Measurements from ENCODE around the gene KASH5. TPM values are rescaled to one million over a fixed set of nuclear protein-coding genes. Genes with fewer than 3 reads are reported as not detected.

KASH5 gene
- total RNA-seq, 1 experiment from 2014 or later, result not detected

- Histone ChIP-seq H3K79me2 (ENCODE audit: low read length) (no peaks in the 10 kb centered on the region), H3K4me1 (ENCODE audit: insufficient read depth, low read length) (no peaks in the 10 kb centered on the region), H3K9me3 (ENCODE audit: low read length) (no peaks in the 10 kb centered on the region), H3K9me2 (replicated peaks; ENCODE audit: low read length) (no peaks in the 10 kb centered on the region), H3K27me3 (ENCODE audit: low read length) (no peaks in the 10 kb centered on the region), H3K27ac (ENCODE audit: low read length) (no peak overlapping the region), H3K9ac (ENCODE audit: low read length) (no peak overlapping the region), H4K20me1 (ENCODE audit: low read length) (no peaks in the 10 kb centered on the region), H3F3A (ENCODE audit: low read length, unreplicated experiment) (no peaks in the 10 kb centered on the region), H3K4me3 (ENCODE audit: low read length) (no peak overlapping the region), H3K4me2 (ENCODE audit: low read length) (no peak overlapping the region), H3K36me3 (ENCODE audit: low read depth, low read length) (no peaks in the 10 kb centered on the region), H2AFZ (ENCODE audit: low read length) (no peak overlapping the region)
- intact Hi-C loops (cut with micrococcal nuclease), result no loop called here
- ATAC-seq (no peak), DNase-seq (no peak)
- BruUV-seq (replicated peaks), result no TSS peak
- ChIA-PET CTCF (no interaction called here), POLR2A (ENCODE audit: unreplicated experiment) (no interaction called here)
- TF ChIP-seq EZH2 (IDR thresholded peaks at IDR 0.05; ENCODE audit: low read length, unreplicated experiment), result no peak
- no peak for TF ChIP-seq CTCF (conservative IDR thresholded peaks at IDR 0.05; ENCODE audit: low read depth, low read length)
- no peak for TF ChIP-seq EZH2phosphoT487 (IDR thresholded peaks at IDR 0.05; ENCODE audit: borderline replicate concordance, low read length)
Observed at GRCh38 chr19:49396738-49397505, 8.9 kb downstream of the KASH5 start.

GRCh38 chr19:49398001-49398615 lies 10.1 kb downstream of the KASH5 start:
- H3K27me3 ChIP-seq (ENCODE audit: low read length), result no peaks in the 10 kb centered on the region

More at GRCh38 chr19:49398001-49398615, 10.1 kb downstream of the KASH5 start:
- H3F3A ChIP-seq (ENCODE audit: low read length, unreplicated experiment), result no peaks in the 10 kb centered on the region
- no peaks in the 10 kb centered on the region for H4K20me1 ChIP-seq (ENCODE audit: low read length)
- no peak overlapping the region for H3K4me2 ChIP-seq (ENCODE audit: low read length)
- H3K4me3 ChIP-seq (ENCODE audit: low read length), result no peak overlapping the region
- CTCF ChIA-PET, result no interaction called here
- no peaks in the 10 kb centered on the region for H3K9me3 ChIP-seq (ENCODE audit: low read length)
- H3K79me2 ChIP-seq (ENCODE audit: low read length), result no peaks in the 10 kb centered on the region
- H3K27ac ChIP-seq (ENCODE audit: low read length), result no peak overlapping the region
- DNase-seq, result no peak
- H3K4me1 ChIP-seq (ENCODE audit: insufficient read depth, low read length), result peaks cover 1% of the 10 kb centered on the region
- H2AFZ ChIP-seq (ENCODE audit: low read length), result no peak overlapping the region
- H3K9ac ChIP-seq (ENCODE audit: low read length), result no peak overlapping the region
- POLR2A ChIA-PET (ENCODE audit: unreplicated experiment), result no interaction called here
- no peak for TF ChIP-seq EZH2phosphoT487 (IDR thresholded peaks at IDR 0.05; ENCODE audit: borderline replicate concordance, low read length)
- no peak for TF ChIP-seq EZH2 (IDR thresholded peaks at IDR 0.05; ENCODE audit: low read length, unreplicated experiment)
- TF ChIP-seq CTCF (conservative IDR thresholded peaks at IDR 0.05; ENCODE audit: low read depth, low read length), result no peak
- ATAC-seq, result no peak
- H3K9me2 ChIP-seq (replicated peaks; ENCODE audit: low read length), result no peaks in the 10 kb centered on the region
- BruUV-seq (replicated peaks), result no TSS peak
- intact Hi-C loops (cut with micrococcal nuclease), result no loop called here
- no peaks in the 10 kb centered on the region for H3K36me3 ChIP-seq (ENCODE audit: low read depth, low read length)

Data from PC-3 (cell line).